CD14-positive monocyte (primary cell): ENCODE results near the gene CPAMD8. TPM values are rescaled to one million over a fixed set of nuclear protein-coding genes. Genes with fewer than 3 reads are reported as not detected.

ENCODE experiments used
- DNase-seq, 3 donors: peaks; one replicate each; pipeline ENCODE4 v3.0.0-alpha.2; 2011 to 2022
- H2AFZ ChIP-seq: 2 replicates; pipeline ENCODE4 v1.6.0; 2012; ENCODE audit warnings: mild to moderate bottlenecking, low read depth, low read length, inconsistent platforms; ENCODE audit not compliant: insufficient read depth, poor library complexity, severe bottlenecking
- H3K27ac ChIP-seq, 2 donors: 1 replicate in 1 of 2; 2 replicates in 1 of 2; pipeline ENCODE4 v1.5.1; 2012 to 2013; ENCODE audit warnings: low read length in 2 of 2, control low read depth in 1 of 2, inconsistent platforms in 1 of 2, low read depth in 1 of 2, mild to moderate bottlenecking in 1 of 2
- H3K27me3 ChIP-seq, 2 donors: one replicate each; pipeline versions ENCODE4 v1.6.0 to v1.6.1; 2011 to 2013; ENCODE audit warnings: low read length in 2 of 2; ENCODE audit not compliant: control insufficient read depth in 2 of 2, insufficient read depth in 2 of 2
- H3K36me3 ChIP-seq, 2 donors: replicated peaks in 1 of 2; 1 replicate in 1 of 2; 2 replicates in 1 of 2; pipeline versions ENCODE4 v1.5.1 to v1.6.1; 2012 to 2013; ENCODE audit warnings: low read length in 2 of 2, control low read depth in 1 of 2, inconsistent platforms in 1 of 2, mild to moderate bottlenecking in 1 of 2; ENCODE audit not compliant: insufficient read depth in 2 of 2, control insufficient read depth in 1 of 2
- H3K4me1 ChIP-seq, 2 donors: 1 replicate in 1 of 2; 2 replicates in 1 of 2; pipeline versions ENCODE4 v1.5.1 to v1.6.1; 2012 to 2013; ENCODE audit warnings: low read length in 2 of 2, control low read depth in 1 of 2, inconsistent platforms in 1 of 2, mild to moderate bottlenecking in 1 of 2, moderate library complexity in 1 of 2; ENCODE audit not compliant: insufficient read depth in 2 of 2, control insufficient read depth in 1 of 2
- H3K4me2 ChIP-seq: replicated peaks from 2 replicates; pipeline ENCODE3; 2012; ENCODE audit warnings: low read length, moderate library complexity, mild to moderate bottlenecking; ENCODE audit not compliant: poor library complexity, severe bottlenecking; ENCODE audit errors: extremely low read depth
- H3K4me3 ChIP-seq, 3 experiments: fragments of 200-600 bp in 1 of 3; sonication (generic) in 1 of 3; replicated peaks in 1 of 3; 1 replicate in 2 of 3; 2 replicates in 1 of 3; pipeline ENCODE4 v1.5.1; 2011 to 2013; ENCODE audit warnings: low read length in 3 of 3, mild to moderate bottlenecking in 3 of 3, control low read depth in 2 of 3, low read depth in 2 of 3, inconsistent platforms in 1 of 3, moderate library complexity in 1 of 3
- H3K79me2 ChIP-seq: 2 replicates; pipeline ENCODE4 v1.6.0; 2012; ENCODE audit warnings: mild to moderate bottlenecking, control low read depth, inconsistent platforms, low read length, moderate library complexity; ENCODE audit not compliant: insufficient read depth
- H3K9ac ChIP-seq: 2 replicates; pipeline ENCODE4 v1.6.0; 2017; ENCODE audit warnings: low read length, mild to moderate bottlenecking; ENCODE audit not compliant: insufficient read depth, poor library complexity, severe bottlenecking
- H3K9me3 ChIP-seq, 2 donors: replicated peaks in 1 of 2; 1 replicate in 1 of 2; 2 replicates in 1 of 2; pipeline versions ENCODE4 v1.5.1 to v1.6.1; 2012 to 2013; ENCODE audit warnings: low read length in 2 of 2, control low read depth in 1 of 2; ENCODE audit not compliant: control insufficient read depth in 1 of 2, insufficient read depth in 1 of 2
- H4K20me1 ChIP-seq: 2 replicates; pipeline ENCODE4 v1.6.0; 2012; ENCODE audit warnings: mild to moderate bottlenecking, low read length, control low read depth, moderate library complexity; ENCODE audit not compliant: insufficient read depth
- H3K27ac Mint-ChIP-seq, 7 donors: one replicate each; pipeline ENCODE4 v1.8.0; 2020; ENCODE audit warnings: mild to moderate bottlenecking in 7 of 7, mixed read lengths in 7 of 7, moderate library complexity in 6 of 7, inconsistent platforms in 2 of 7
- H3K27me3 Mint-ChIP-seq, 3 donors: one replicate each; pipeline ENCODE4 v1.8.0; 2021 to 2022; ENCODE audit warnings: low read depth in 3 of 3, mild to moderate bottlenecking in 3 of 3, mixed read lengths in 3 of 3, moderate library complexity in 3 of 3, inconsistent platforms in 1 of 3
- H3K36me3 Mint-ChIP-seq, 2 donors: one replicate each; pipeline ENCODE4 v1.8.0; 2020; ENCODE audit warnings: mixed read lengths in 2 of 2, inconsistent platforms in 1 of 2, mild to moderate bottlenecking in 1 of 2
- H3K4me1 Mint-ChIP-seq: one replicate; pipeline ENCODE4 v1.8.0; 2020; ENCODE audit warnings: mild to moderate bottlenecking, mixed read lengths
- H3K4me3 Mint-ChIP-seq, 2 donors: one replicate each; pipeline ENCODE4 v1.8.0; 2020; ENCODE audit warnings: mild to moderate bottlenecking in 2 of 2, mixed read lengths in 2 of 2, moderate library complexity in 1 of 2
- H3K9me3 Mint-ChIP-seq, 7 donors: one replicate each; pipeline ENCODE4 v1.8.0; 2020 to 2022; ENCODE audit warnings: mixed read lengths in 7 of 7, mild to moderate bottlenecking in 6 of 7, moderate library complexity in 6 of 7, inconsistent platforms in 2 of 7
- CTCF ChIP-seq: fragments of 200-600 bp; IDR thresholded peaks from one replicate; pipeline ENCODE4 v1.8.0; 2022; ENCODE audit warnings: antibody characterized with exemption, mild to moderate bottlenecking
- WGBS: methylation state at CpG from one replicate; pipeline ENCODE4 v1.1.5; 2013; ENCODE audit warnings: missing lambda C conversion rate; ENCODE audit not compliant: insufficient coverage; 5-methylcytosine and 5-hydroxymethylcytosine counted together
- intact Hi-C, 2 donors: fragments of 100-400 bp; cut with micrococcal nuclease; formaldehyde crosslinking; loops; one replicate each; pipeline versions ENCODE4 v1.15.0 to v1.15.1; 2023
- polyA plus RNA-seq, 3 donors: library from polyadenylated mRNA; depleted of rRNA in 1 of 3; unstranded in 2 of 3; stranded (reverse) in 1 of 3; fragments of 300-500 nt in 2 of 3; fragments of >200 nt in 1 of 3; fragmentation: Illumina TruSeq in 2 of 3; gene quantifications; 1 replicate in 2 of 3; 2 replicates in 1 of 3; pipeline ENCODE4 v1.2.3, GENCODE V29; 2012 to 2021

CPAMD8 gene
- polyA plus RNA-seq, 3 donors, result 5.1 to 53.4 (median 5.4) TPM

GRCh38 chr19:16936901-16937300 lies 89.7 kb downstream of the CPAMD8 start:
- Mint-ChIP-seq H3K4me3 (no peak overlapping the region), H3K27ac (no peak overlapping the region), H3K36me3 (peaks cover 2 to 5% of the 10 kb centered on the region in 2 donors), H3K27me3 (peaks cover 8 to 19% (median 13%) of the 10 kb centered on the region in 3 donors), H3K9me3 (peaks cover 17 to 30% (median 22%) of the 10 kb centered on the region in 7 donors), H3K4me1 (no peaks in the 10 kb centered on the region)
- no peak for DNase-seq
- Histone ChIP-seq H3K4me2 (no peak overlapping the region), H3K27me3 (no peaks in the 10 kb centered on the region), H3K9ac (no peak overlapping the region), H3K4me3 (no peak overlapping the region), H3K36me3 (no peaks in the 10 kb centered on the region), H2AFZ (no peak overlapping the region), H3K27ac (no peak overlapping the region), H3K9me3 (peaks cover 3 to 22% of the 10 kb centered on the region in 2 donors), H3K79me2 (no peaks in the 10 kb centered on the region), H3K4me1 (no peaks in the 10 kb centered on the region), H4K20me1 (no peaks in the 10 kb centered on the region)
- TF ChIP-seq CTCF, result no peak
- intact Hi-C loops, result no loop called here
- WGBS, result no CpG with 5 or more reads among the region's 2 CpGs

- H3K9me3 Mint-ChIP-seq, result peaks cover 17 to 38% (median 34%) of the 10 kb centered on the region in 7 donors
- Histone ChIP-seq H3K27me3 (no peaks in the 10 kb centered on the region), H3K4me3 (no peak overlapping the region), H4K20me1 (no peaks in the 10 kb centered on the region), H3K36me3 (no peaks in the 10 kb centered on the region), H3K27ac (no peak overlapping the region), H3K4me2 (no peak overlapping the region), H2AFZ (no peak overlapping the region), H3K9ac (no peak overlapping the region), H3K4me1 (no peaks in the 10 kb centered on the region), H3K9me3 (peaks cover 3 to 22% of the 10 kb centered on the region in 2 donors), H3K79me2 (no peaks in the 10 kb centered on the region)
- no peak overlapping the region for H3K27ac Mint-ChIP-seq
- H3K27me3 Mint-ChIP-seq, result peaks cover 12 to 28% (median 18%) of the 10 kb centered on the region in 3 donors
- DNase-seq, result no peak
- no peaks in the 10 kb centered on the region for H3K4me1 Mint-ChIP-seq
- WGBS, result no CpG with 5 or more reads among the region's 1 CpG
- no peak for TF ChIP-seq CTCF
- intact Hi-C loops, result no loop called here
- H3K36me3 Mint-ChIP-seq, result peaks cover 0 to 5% of the 10 kb centered on the region in 2 donors
- H3K4me3 Mint-ChIP-seq, result no peak overlapping the region
These were observed 92.1 kb downstream of the CPAMD8 start for GRCh38 chr19:16934489-16934888.
